DMS 273 treated with DMSO at 0.1 percent for 48 hours (cell line): Measurements from ENCODE around the gene TBC1D2B.

Experiments used
- DNase-seq: peaks from one replicate; lab custom pipeline; 2025; lab: John Stamatoyannopoulos, UW

TBC1D2B gene

DNA sequence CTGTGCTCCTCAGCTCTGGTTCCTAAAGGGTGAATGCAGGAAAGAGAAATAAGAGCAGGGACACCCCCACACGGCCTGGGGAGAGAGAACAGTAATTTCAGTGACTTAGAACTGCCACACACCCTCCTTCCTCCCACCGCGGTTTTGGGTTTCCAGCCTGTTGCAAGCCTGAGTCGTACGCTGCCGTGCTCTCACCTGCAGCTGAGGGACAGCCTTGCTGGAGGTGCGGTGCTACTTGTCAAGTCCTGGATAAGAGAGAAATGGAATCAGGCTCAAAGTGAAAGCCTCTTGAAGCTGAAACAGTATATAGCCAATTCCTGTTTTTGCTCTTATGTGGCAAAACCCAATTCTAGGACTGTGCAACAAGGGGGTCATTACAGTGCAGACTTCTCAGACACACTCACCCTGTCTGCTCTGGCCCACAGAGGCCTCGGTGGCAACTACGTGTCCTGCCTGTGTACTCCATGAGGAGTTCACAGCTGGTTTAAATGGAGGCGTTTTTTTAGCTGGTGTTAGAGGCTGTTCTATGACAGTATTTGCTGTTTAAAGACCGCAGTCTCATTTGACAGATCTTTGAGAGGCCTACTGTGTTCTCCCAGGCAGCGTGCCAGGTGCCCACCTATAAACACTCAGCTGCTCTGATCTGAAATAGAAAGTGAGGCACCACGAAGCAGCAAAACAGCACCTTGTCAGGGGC is 42.9 kb downstream of the TBC1D2B start:
- no peak for DNase-seq

DNA sequence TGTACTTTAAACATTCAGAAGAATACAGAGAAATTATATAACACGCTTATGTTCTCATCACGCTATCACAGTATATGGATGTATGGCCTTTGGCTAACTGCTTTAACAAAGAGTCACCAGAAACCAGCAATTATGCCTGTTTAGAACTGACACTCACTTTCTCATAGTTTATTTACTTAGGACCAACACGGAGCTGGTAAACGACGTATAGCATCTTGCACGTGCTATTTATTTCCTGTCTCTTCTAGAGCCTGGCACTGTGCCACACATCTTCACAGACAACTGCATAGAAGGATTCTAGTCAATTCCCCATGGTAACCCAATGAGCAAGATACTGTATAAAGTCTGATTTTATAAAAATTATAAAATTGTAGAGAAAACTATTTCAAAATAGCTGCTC is 43.6 kb downstream of the TBC1D2B start:
- no peak for DNase-seq

DNA sequence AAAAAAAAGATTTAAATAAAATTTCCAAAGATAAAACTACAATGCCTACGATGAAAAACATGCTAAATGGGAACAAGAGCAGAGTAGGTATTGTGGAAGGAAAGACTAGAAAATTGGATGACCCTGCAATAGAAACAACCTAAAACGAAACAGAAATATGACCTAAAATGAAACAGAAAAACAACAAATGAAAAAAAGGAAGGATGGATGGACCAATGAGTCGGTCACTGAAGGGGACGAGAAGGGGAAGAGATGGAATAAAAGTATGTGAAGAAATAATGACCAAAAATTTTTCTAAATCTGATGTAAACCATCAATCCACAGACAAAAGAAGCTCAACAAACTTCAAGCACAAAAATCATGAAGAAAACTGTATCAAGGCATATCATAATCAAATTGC is 44.8 kb downstream of the TBC1D2B start:
- DNase-seq, result no peak

DNA sequence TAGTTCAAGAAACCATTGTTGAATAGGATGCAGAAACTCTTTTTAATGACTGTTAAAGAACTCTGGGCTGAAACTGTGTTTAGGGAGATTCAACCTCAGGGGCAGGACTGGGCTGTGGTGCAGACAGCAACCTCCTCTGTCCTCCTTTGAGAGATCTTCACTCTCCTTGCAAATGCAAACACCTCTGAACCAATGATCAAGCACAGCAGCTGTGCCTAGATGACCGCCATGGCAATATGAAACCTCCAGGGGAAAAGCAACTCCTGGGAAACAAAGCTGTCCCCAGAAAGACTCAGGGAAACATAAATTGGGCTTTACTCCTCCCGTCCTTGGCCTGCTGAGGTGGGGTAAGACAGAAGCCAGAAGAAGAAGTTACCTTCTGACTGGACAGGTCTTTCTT is 52.6 kb downstream of the TBC1D2B start:
- DNase-seq, result no peak

DNA sequence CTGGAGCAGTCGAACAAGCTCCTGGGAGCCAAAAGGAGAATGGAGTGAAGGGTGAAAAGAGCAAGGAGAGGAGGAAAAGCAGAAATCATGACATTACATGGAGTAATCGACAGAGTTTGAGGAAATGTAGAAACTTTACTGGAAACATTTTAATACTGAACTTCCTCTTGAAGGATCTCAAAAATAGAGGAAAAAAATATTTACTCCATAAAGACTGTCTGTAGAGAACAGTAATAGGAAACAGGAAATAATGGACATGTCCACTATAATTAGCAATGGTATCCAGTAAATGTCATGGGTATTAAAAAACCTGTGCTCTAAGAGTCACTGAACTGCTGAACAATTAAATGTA is 53.0 kb downstream of the TBC1D2B start:
- no peak for DNase-seq

DNA sequence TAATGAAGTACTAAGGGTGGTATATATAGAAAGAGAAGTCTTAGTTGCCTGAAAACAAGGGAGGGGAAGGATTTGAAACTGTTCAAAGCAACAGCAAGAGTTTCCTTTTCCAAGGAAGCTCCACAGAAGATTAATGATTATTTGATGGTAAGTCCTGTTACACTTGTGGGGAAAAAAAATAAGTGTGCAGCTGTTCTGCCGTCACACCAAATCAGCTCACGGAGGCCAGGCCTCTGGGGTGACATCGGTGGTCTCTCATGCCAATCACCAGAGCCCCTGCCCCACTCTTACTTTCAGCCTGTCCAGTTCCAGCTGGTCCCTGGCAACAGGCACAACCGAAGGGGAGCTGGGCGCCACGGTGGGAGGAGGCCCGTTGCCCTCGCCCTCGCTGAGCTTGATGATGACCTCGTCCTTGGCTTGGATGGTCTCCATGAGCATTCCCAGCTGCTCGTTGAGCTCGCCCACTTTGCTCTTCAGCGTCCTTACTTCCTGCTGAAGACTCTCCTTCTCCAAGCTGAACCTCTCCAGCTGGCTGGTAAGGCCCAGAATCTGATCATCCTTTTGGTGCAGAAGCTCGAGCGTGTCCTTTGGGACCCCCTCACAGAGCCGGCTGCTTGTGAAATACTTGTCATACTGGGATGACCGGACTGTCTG is 53.5 kb downstream of the TBC1D2B start:
- no peak for DNase-seq

DNA sequence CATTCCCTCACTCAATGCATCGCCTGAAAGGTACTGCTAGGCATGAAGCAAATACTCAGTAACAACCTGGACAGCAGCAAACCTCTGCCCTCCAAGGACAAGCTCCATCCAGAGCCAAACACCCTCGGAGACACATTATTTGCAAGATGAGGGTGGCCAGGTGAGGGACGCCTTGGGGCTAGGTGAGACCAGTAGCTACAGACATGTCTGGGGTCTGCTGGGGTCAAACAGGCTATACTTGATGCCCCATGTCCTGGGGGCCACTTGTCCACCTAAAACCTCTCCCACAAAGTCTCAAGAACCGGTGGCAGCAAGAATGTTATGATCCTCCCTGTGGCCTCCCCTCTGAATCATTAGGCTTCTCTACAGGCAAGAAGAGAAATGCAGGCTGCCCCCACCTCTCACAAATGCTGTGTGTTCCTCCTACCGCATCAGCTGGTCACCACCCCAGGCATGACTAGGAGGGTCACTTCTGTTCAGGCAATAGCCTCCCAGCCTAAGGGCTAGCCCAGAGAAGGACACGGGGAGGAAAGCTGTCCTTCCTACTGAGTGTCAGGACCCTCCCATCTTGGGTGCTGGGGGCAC is 54.3 kb downstream of the TBC1D2B start:
- no peak for DNase-seq

DNA sequence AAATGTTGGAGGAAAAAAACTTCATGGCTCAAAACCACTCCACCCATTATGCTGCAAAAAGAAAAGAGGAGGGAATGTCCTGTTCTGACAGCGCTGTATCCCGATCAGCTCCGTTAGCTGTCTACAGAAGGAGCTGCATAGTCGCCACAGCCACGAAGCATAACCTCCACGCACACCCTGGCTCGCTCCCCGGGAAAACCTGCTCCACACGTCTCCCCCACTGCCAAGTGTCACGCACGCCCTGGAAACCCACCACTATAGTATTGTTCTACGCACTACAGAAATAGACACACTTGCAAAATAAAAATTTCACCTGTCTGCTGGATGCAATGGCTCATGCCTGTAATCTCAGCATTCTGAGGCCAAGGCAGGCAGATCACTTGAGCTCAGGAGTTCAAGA is 55.8 kb downstream of the TBC1D2B start:
- no peak for DNase-seq

DNA sequence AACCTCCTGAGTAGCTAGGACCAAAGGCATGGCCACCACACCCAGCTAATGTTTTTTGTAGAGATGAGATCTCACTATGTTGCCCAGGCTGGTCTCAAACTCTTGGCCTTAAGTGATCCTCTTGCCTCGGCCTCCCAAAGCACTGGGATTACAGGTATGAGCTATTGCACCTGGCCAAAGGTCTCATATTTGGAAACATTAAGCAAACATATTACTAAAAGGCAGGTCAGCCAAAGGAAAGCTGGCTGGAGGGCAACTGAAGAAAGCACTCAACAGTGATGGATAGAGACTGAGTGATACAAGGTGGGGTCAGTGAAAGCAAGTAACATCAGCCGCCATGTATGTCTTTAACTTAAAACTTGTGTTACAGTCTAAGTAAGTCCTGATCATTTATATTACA is 57.5 kb downstream of the TBC1D2B start:
- no peak for DNase-seq

DNA sequence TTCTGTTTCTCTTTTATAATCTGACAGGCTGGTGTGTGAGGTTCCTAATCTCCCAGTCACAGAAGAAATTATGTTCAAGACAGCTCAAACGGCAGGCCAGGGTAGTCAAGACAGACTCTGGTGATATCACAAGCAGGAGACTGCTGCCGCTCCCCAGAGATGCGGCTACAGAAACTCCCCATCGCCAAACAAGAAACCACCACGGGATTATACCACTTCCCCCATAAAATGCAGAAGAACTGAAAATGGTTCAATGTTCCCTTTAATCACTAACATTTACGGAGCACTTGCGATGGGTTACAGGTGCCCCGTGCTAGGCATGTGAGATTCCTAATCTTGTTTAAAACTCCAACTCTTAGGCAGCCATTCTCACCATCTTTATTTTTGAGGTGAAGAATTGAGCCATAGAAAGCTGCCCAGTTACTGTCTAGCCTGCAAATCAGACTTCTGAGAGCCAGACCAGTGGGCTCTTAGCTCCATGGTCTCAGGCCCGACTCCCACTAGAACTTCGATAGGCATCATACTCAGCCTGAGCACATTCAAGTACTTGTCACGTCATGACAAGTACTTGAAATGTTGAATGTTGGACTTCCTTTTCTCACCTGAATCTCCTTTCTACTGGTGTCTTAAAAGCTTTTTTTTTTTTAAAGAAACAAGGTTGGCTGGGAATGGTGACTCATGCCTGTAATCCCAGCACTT is 58.4 kb downstream of the TBC1D2B start:
- DNase-seq, result no peak

DNA sequence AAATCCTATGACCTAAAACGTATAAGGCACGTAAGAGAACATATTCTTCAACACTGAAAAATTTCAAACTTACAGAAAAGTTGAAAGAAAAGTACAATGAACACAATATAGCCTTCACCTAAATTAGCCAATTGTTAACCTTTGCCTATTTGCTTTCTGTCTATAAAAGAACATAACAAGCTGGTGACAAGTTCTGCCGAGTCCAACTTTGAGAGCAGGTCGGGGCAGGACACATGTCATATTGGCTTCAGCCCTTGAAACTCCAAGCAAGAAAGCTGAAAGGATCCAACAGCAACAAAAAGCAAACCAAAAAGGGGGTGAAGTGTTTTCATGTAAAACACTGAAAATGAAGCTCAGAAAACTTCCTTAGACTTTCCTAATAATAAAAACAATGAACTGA is 59.1 kb downstream of the TBC1D2B start:
- DNase-seq, result no peak

DNA sequence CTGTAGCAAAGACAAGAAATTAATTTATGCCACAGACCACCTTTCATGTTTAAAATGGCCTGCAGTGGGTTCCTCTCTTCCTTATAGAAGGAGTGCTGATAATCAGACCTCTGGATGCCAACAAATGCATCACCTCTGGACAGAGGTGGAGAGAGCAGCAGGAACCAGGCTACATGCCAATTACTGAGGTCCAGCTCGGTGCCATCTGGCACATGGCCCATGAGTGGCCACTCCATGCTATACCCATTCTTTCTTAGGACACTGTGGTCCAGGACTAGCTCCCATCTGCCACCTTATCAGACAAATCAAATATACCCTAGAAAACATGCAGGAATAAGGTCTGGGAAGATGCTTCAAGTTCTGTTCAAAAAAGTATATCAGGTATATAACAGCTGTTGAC is 60.7 kb downstream of the TBC1D2B start:
- DNase-seq, result no peak

DNA sequence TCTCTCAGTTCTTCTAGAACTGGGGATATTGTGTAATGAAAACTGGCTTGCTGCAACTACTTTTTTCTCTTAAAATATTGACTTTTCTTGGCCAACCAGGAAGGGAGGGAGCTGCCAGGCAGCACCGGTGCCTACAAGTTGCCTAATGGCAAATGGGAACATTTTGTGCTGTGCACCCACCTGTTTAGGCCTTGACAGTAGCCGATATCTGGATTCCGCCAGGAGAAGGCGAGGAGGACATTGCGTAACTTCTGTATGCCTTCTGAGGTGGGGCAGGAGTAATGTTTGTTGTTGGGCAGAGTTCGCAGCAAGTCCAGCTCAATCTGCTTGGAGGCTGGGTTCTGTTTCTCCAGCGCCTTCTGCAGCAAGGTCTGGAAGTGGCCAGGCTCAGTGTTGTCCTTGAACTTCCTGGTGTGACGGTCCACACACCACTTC is 64.9 kb downstream of the TBC1D2B start:
- DNase-seq, result no peak

DNA sequence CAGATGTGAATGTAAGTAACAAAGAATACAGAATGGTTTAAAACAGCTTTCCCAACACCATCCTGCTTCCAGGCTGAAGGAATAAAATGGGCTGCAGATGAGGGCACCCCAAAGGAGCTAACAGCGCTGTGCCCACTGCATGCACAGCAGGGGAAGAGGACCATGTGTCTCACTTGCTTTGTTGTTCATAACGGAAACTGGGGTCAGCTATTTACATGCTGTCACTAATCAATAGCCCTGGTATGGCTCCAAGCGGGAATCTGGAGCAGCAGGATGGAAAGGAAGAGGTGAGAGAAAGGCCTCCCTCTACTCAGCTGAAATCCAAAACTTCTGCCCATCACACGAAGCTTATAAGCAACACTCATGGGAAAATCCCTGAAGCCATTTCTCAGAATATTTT is 67.4 kb downstream of the TBC1D2B start:
- DNase-seq, result no peak

DNA sequence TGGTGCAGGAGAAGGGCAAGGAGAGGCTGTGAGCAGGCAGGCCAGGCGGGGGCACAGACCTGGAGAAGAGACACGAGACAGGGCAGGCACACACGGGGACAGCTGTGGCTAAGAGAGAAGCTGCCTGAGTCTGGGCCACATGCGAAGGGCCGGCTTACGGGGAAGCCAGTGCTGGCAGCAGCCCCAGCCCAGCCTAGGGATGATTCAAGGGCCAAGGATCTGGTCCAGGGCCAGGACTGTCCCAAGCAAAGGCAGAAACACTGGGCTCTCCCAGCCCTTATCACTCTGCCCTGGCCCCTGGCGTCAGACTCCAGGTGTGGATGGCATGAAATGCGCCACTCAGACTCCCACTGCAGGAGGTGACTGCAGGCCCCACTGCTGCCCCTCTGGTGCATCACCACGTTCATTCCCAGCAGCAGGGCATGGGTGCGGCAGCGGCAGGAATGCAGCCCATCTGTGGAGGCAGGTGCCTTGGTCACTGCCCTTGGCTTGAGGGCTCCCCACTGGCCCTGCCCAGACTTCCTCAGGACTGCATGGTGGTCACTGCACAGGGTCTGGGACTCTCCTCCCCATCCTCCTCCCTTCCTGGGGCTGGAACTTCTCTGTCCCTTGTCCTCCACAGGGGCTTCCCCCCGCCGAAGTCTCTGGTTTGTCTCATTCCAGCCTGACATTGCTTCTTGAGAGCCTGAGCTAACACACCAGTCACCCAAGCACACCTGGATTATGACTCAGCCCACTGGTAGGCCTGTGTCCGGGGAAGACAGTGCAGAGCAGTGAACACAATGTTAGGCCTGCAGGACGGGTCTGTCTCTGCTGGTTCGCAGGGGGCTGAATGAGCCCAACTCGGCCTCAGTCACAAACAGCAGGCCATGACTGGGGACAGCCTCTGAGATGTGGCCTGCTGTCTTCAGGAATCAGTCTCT is 69.3 kb downstream of the TBC1D2B start:
- DNase-seq, result no peak

DNA sequence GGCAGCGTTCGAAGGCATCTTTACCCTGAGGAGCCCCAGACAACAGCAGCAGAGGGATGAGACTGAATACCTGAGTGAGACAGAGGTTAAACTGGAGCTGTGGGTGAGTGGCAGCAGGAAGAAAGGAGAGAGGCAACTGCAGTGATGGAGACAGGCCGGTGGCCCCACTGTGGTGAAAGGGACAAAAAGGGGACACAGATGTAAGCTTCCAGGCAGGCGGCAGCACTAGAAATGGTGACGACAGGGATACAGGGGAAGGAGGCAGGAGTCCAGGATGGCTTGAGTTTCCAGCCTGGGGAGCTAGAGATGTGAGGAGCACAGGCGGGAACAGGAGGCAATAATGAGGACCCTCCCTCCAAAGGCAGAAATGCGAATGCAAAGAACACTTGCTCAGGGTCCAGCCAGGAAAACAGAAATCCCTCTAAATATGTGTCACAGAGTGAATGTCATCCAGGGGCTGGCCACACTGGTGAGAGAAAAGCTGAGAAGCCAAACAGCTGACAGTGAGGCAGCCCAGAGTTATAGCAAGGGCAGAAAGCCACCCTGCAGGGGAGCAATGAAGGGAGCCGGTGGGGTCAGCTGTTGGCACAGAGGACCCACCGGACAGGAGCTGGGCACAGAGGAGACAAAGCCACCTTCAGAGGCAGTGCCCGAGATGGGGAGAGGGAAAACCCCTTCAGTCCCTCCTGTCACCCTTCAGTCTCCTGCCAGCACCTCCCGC is 70.1 kb downstream of the TBC1D2B start:
- DNase-seq, result no peak

DNA sequence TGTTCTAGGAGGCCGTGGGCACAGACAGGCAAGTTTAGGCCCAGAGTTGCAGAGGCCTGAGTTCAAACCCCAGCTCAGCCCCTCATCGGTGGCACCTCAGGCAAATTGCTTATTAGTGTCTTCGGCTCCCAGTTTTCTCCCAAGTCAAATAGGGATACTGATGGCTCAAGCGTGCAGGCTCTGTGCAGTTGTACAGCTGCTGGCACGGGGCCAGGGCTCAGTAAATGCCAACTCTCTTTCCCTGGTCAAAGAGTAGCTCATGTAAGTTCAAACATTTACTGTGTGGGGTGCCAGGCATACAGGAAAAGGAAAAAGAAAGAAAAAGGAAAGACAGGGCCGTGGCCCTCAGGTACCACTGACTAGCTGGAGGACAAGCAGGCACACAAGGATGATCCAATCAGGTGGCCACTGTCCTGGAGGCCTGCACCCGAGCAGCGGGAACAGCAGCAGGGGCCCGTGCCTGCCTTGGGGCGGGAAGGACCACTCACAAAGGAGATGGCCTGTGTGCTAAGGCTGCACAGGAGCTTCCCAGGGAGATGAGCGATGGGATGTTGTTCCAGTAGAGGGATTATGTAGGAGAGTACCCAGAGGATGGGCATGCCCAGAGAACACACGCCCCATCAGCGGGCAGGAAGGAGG is 70.8 kb downstream of the TBC1D2B start:
- no peak for DNase-seq

DNA sequence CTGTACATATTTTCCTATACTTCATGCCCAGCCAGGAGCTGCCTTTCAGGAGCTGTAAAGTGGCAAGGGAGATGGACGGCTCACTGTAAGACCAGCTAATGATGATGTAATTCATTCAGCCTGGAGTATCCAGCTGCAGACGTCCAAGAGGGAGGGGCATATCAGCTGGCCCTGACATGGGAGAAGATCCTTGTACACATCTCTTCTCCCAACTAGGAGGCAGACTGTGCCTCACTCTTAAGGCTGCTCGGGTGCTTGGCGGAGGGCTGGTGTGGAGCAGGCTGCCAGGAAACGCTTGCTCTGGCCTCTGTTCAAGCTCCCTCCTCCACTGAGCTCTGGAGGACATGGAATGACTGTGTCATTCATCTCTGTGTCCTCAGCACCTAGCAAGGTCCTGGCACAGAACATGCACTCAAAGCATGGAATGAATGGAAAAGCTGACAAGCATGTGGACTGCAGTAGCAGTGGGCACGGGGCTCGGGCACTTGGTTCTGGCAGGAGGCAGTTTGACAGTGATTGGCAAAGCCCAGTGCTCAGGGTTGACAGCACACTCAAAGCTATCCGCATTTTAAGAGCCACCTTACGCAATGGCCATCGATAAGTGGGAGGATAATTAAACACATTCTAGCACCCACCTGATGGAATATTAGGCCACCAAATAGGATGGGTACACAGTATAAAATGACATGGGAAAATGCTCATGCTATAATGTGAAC is 72.4 kb downstream of the TBC1D2B start:
- DNase-seq, result peak; percentile 43

DNA sequence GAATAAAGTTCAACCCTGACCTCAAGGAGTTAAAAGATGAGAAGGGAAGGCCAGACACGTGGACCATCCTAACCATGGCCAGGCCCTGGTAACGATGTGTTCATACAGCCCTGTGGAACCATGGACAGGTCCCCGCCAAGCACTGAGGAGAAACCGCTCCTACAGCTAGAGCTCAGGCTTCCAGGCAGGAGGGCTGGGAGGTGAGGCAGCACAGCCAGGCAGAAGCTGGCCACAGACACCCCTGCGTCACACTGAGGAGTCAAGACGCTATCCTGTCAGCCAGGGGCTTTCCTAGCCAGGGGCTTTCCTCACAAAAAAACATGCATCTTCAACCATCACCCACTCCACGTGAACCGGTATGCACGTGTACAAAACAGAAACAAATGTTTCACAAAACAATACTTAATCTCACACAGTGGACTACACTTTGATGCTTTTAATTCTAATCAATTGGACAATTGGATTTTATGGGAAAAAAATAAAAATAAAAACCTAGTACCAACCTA is 73.2 kb downstream of the TBC1D2B start:
- no peak for DNase-seq

DNA sequence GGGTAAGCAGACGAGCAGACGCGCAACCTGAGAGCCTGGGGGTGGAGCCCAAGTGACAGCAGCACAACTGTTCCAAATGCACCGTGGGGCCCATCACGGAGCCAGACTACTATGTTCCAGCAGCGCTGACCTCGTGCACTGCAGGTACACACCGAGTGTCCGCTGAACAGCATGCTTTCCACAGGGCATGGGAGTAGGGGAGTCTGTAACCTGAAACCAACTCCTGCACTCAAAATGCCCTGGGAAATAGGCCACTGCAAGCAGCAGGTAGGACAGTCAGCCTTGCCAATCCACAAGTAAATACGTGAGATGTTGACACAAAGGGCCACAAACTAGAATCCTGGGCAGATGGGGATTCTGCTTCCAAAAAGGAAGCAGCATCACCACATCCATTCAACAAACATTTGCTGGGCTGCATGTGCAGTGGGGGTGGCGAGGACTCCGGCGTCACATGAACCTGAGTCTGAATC is 73.9 kb downstream of the TBC1D2B start:
- DNase-seq, result no peak
